HG02884 (cell line): ENCODE measurements around the gene NPEPPS.
"Not testable (repeated sequence)": the region's sequence is repeated elsewhere in the genome, so short reads cannot be mapped to it uniquely, and the experiment has no call there.

Experiments used
- ATAC-seq: cut with Tn5 transposase; IDR thresholded peaks from one replicate; pipeline ENCODE4 v1.9.1; 2021; ENCODE audit warnings: mild to moderate bottlenecking, moderate library complexity; ENCODE audit not compliant: unreplicated experiment

Gene NPEPPS

GRCh38 chr17:47530557-47531232, at the start of gene NPEPPS:
Gene NPEPPS (plus strand): TSS chr17:47531108. CDS start chr17:47531301, 193 bp downstream.
- peak; percentile 60 for ATAC-seq

GRCh38 chr17:47491841-47492212, 39.1 kb upstream of the NPEPPS start:
- ATAC-seq: not testable (repeated sequence)

- ATAC-seq: not testable (repeated sequence)
Measured at GRCh38 chr17:47499074-47499473, 31.8 kb upstream of the NPEPPS start.

- not testable (repeated sequence) for ATAC-seq
Measured at GRCh38 chr17:47499494-47499893, 31.4 kb upstream of the NPEPPS start.

- not testable (repeated sequence) for ATAC-seq
Measured at GRCh38 chr17:47500620-47501019, 30.3 kb upstream of the NPEPPS start.

GRCh38 chr17:47502122-47502731, 28.7 kb upstream of the NPEPPS start:
- ATAC-seq: peak; percentile 50

- not testable (repeated sequence) for ATAC-seq
Measured at GRCh38 chr17:47502776-47503455, 28.0 kb upstream of the NPEPPS start.

- not testable (repeated sequence) for ATAC-seq
Measured at GRCh38 chr17:47511701-47512146, 19.2 kb upstream of the NPEPPS start.

GRCh38 chr17:47513301-47513700, 17.6 kb upstream of the NPEPPS start:
- ATAC-seq: not testable (repeated sequence)

GRCh38 chr17:47518880-47519279, 12.0 kb upstream of the NPEPPS start:
- ATAC-seq: not testable (repeated sequence)

- ATAC-seq: not testable (repeated sequence)
Measured at GRCh38 chr17:47519365-47519764, 11.5 kb upstream of the NPEPPS start.

- not testable (repeated sequence) for ATAC-seq
Measured at GRCh38 chr17:47520279-47520678, 10.6 kb upstream of the NPEPPS start.

GRCh38 chr17:47521434-47521833, 9.5 kb upstream of the NPEPPS start:
- ATAC-seq: not testable (repeated sequence)

- ATAC-seq: not testable (repeated sequence)
Measured at GRCh38 chr17:47522341-47522740, 8.6 kb upstream of the NPEPPS start.

- peak; percentile 33 for ATAC-seq
Measured at GRCh38 chr17:47531233-47531820, 419 bp downstream of the NPEPPS start.

- not testable (repeated sequence) for ATAC-seq
Measured at GRCh38 chr17:47539085-47539484, 8.2 kb downstream of the NPEPPS start.

GRCh38 chr17:47541676-47542075, 10.8 kb downstream of the NPEPPS start:
- ATAC-seq: not testable (repeated sequence)

GRCh38 chr17:47544327-47544726, 13.4 kb downstream of the NPEPPS start:
- not testable (repeated sequence) for ATAC-seq

GRCh38 chr17:47554733-47555132, 23.8 kb downstream of the NPEPPS start:
- ATAC-seq: not testable (repeated sequence)

GRCh38 chr17:47556108-47556507, 25.2 kb downstream of the NPEPPS start:
- not testable (repeated sequence) for ATAC-seq

GRCh38 chr17:47560517-47561043, 29.7 kb downstream of the NPEPPS start:
- not testable (repeated sequence) for ATAC-seq
